ENCODE results near the gene DEAF1.
"Not testable (repeated sequence)": the region's sequence is repeated elsewhere in the genome, so short reads cannot be mapped to it uniquely, and the experiment has no call there.

DNA sequence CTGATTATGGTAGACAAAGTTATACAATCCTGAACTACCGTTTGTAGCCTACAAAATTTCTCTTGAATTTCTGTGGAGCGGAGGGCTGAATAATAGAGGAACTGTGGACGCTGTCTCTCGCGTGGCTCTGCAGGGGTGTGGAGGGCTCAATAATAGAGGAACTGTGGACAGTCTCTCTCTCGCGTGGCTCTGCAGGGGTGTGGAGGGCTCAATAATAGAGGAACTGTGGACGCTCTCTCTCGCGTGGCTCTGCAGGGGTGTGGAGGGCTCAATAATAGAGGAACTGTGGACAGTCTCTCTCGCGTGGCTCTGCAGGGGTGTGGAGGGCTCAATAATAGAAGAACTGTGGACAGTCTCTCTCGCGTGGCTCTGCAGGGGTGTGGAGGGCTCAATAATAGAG, 41.9 kb downstream of the DEAF1 start:
- TF ChIP-seq YY1 (IDR thresholded peaks at IDR 0.05; ENCODE audit: insufficient read depth, insufficient read length); SUZ12 (IDR thresholded peaks at IDR 0.05; ENCODE audit: extremely low read depth, insufficient read depth, insufficient read length); ZNF274 (IDR thresholded peaks at IDR 0.05; ENCODE audit: low read depth, low read length): not testable (repeated sequence)
